Hepatocyte (in vitro differentiated cells): ENCODE data around the gene CREG2. TPM values are rescaled to one million over a fixed set of nuclear protein-coding genes. Genes with fewer than 3 reads are reported as not detected.

Experiments used
- DNase-seq: peaks from one replicate; pipeline ENCODE4 v3.0.0-alpha.2; 2016; ENCODE audit warnings: low spot score
- H2AFZ ChIP-seq: fragments of 200-600 bp; sonication (generic); 2 replicates; pipeline ENCODE4 v1.6.0; 2016; ENCODE audit warnings: antibody characterized with exemption, mild to moderate bottlenecking
- H3K27ac ChIP-seq: fragments of 200-600 bp; sonication (generic); 2 replicates; pipeline ENCODE4 v1.5.1; 2016; ENCODE audit warnings: mild to moderate bottlenecking
- H3K27me3 ChIP-seq: fragments of 200-600 bp; sonication (generic); 2 replicates; pipeline ENCODE4 v1.6.1; 2016
- H3K36me3 ChIP-seq: fragments of 200-600 bp; sonication (generic); replicated peaks from 2 replicates; pipeline ENCODE4 v1.5.1; 2016; ENCODE audit warnings: low read depth; ENCODE audit not compliant: insufficient read depth
- H3K4me1 ChIP-seq: fragments of 200-600 bp; sonication (generic); 2 replicates; pipeline ENCODE4 v1.5.1; 2016; ENCODE audit warnings: mild to moderate bottlenecking, moderate library complexity; ENCODE audit not compliant: insufficient read depth
- H3K4me2 ChIP-seq: fragments of 200-600 bp; sonication (generic); 2 replicates; pipeline ENCODE4 v1.6.0; 2016
- H3K4me3 ChIP-seq: fragments of 200-600 bp; sonication (generic); 2 replicates; pipeline ENCODE4 v1.5.1; 2016; ENCODE audit warnings: mild to moderate bottlenecking
- H3K79me2 ChIP-seq: fragments of 200-600 bp; sonication (generic); 2 replicates; pipeline ENCODE4 v1.6.0; 2017; ENCODE audit warnings: mild to moderate bottlenecking
- H3K9me2 ChIP-seq: fragments of 200-600 bp; sonication (generic); replicated peaks from 2 replicates; pipeline ENCODE4 v1.6.0; 2017; ENCODE audit warnings: mild to moderate bottlenecking; ENCODE audit not compliant: insufficient read depth
- H3K9me3 ChIP-seq: fragments of 200-600 bp; sonication (generic); 2 replicates; pipeline ENCODE4 v1.5.1; 2016; ENCODE audit warnings: low read depth, mild to moderate bottlenecking
- H4K20me1 ChIP-seq: fragments of 200-600 bp; sonication (generic); 2 replicates; pipeline ENCODE4 v1.6.0; 2016; ENCODE audit warnings: mild to moderate bottlenecking; ENCODE audit not compliant: insufficient read depth, poor library complexity, severe bottlenecking
- EZH2 ChIP-seq: fragments of 200-600 bp; sonication (generic); IDR thresholded peaks from 2 replicates; pipeline ENCODE4 v1.6.1; 2016; ENCODE audit warnings: antibody characterized with exemption, mild to moderate bottlenecking, borderline replicate concordance
- EZH2phosphoT487 ChIP-seq: fragments of 200-600 bp; sonication (generic); IDR thresholded peaks from one replicate; pipeline ENCODE4 v1.6.1; 2018; ENCODE audit warnings: antibody characterized with exemption, mild to moderate bottlenecking, low read depth, moderate library complexity; ENCODE audit not compliant: unreplicated experiment, severe bottlenecking
- WGBS: methylation state at CpG from one replicate; pipeline ENCODE4 v1.1.6; 2016; ENCODE audit warnings: low lambda C conversion rate; ENCODE audit errors: missing lambda C conversion rate; 5-methylcytosine and 5-hydroxymethylcytosine counted together
- polyA plus RNA-seq: library from polyadenylated mRNA; unstranded; fragments of >200 nt; fragmentation: Nextera tagmentation; extraction: Ambion mirVana; gene quantifications from 2 replicates; pipeline ENCODE4 v1.2.1, GENCODE V29; 2016
- total RNA-seq: library from RNA; depleted of rRNA; stranded (reverse); fragments of >200 nt; gene quantifications from 2 replicates; pipeline ENCODE4 v1.2.3, GENCODE V29; 2014
- TF ChIP-seq, protein P1 (sequence below): fragments of 200-600 bp; sonication (generic); IDR thresholded peaks from 2 replicates; pipeline ENCODE4 v1.5.1; 2016; ENCODE audit warnings: antibody characterized with exemption, mild to moderate bottlenecking; ENCODE audit not compliant: poor library complexity

Gene CREG2
- total and polyA plus RNA-seq, 2 experiments from 2014 or later = 2.2 to 4.8 TPM

- TF ChIP-seq, protein P1, sequence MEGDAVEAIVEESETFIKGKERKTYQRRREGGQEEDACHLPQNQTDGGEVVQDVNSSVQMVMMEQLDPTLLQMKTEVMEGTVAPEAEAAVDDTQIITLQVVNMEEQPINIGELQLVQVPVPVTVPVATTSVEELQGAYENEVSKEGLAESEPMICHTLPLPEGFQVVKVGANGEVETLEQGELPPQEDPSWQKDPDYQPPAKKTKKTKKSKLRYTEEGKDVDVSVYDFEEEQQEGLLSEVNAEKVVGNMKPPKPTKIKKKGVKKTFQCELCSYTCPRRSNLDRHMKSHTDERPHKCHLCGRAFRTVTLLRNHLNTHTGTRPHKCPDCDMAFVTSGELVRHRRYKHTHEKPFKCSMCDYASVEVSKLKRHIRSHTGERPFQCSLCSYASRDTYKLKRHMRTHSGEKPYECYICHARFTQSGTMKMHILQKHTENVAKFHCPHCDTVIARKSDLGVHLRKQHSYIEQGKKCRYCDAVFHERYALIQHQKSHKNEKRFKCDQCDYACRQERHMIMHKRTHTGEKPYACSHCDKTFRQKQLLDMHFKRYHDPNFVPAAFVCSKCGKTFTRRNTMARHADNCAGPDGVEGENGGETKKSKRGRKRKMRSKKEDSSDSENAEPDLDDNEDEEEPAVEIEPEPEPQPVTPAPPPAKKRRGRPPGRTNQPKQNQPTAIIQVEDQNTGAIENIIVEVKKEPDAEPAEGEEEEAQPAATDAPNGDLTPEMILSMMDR = no peak
- TF ChIP-seq EZH2 (no peak), EZH2phosphoT487 (no peak)
- Histone ChIP-seq H2AFZ (no peak overlapping the region), H3K27me3 (no peaks in the 10 kb centered on the region), H3K27ac (no peak overlapping the region), H3K9me3 (no peaks in the 10 kb centered on the region), H3K36me3 (no peaks in the 10 kb centered on the region), H3K79me2 (no peaks in the 10 kb centered on the region), H3K4me3 (no peak overlapping the region), H3K4me2 (no peak overlapping the region), H4K20me1 (no peaks in the 10 kb centered on the region), H3K4me1 (no peaks in the 10 kb centered on the region), H3K9me2 (no peaks in the 10 kb centered on the region)
- 91% methylated on average over 20 of the region's 20 CpGs for WGBS
- DNase-seq = no peak
These were observed 45.3 kb upstream of the CREG2 start for GRCh38 chr2:101432411-101433181.

DNA sequence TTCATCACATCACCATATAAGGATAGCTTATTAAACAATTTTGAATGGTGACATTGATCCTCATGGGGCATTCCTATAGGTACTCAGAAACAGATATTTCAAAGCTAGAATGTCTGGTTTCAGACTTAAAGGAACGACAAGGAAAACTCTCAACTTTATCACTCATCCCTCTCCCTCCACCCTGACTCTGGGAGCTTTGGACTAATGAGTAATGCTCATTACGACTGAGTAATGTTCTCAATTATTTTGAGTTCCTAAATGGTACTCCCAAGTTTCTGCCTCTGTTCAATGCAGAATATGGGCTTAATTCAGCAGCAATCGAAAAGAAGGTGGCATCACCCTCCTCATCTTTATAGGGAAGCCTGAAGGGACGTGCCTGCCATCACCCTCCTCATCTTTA is 44.2 kb upstream of the CREG2 start:
- Histone ChIP-seq H3K36me3 (no peaks in the 10 kb centered on the region), H3K4me1 (no peaks in the 10 kb centered on the region), H3K27ac (no peak overlapping the region), H4K20me1 (no peaks in the 10 kb centered on the region), H2AFZ (no peak overlapping the region), H3K79me2 (no peaks in the 10 kb centered on the region), H3K4me2 (no peak overlapping the region), H3K9me3 (no peaks in the 10 kb centered on the region), H3K9me2 (no peaks in the 10 kb centered on the region), H3K27me3 (no peaks in the 10 kb centered on the region), H3K4me3 (no peak overlapping the region)
- no peak for TF ChIP-seq EZH2
- TF ChIP-seq EZH2phosphoT487 = no peak
- TF ChIP-seq, protein P1 = no peak
- 87% methylated on average over 4 of the region's 4 CpGs for WGBS
- no peak for DNase-seq

- DNase-seq = no peak
- 98% methylated on average over 2 of the region's 2 CpGs for WGBS
- H3K4me1 ChIP-seq = no peaks in the 10 kb centered on the region
- no peak overlapping the region for H3K4me3 ChIP-seq
- H3K4me2 ChIP-seq = no peak overlapping the region
- H3K79me2 ChIP-seq = no peaks in the 10 kb centered on the region
- no peaks in the 10 kb centered on the region for H4K20me1 ChIP-seq
- no peaks in the 10 kb centered on the region for H3K27me3 ChIP-seq
- no peaks in the 10 kb centered on the region for H3K9me3 ChIP-seq
- no peaks in the 10 kb centered on the region for H3K9me2 ChIP-seq
- no peak overlapping the region for H2AFZ ChIP-seq
- no peak for TF ChIP-seq EZH2phosphoT487
- TF ChIP-seq, protein P1 = no peak
- TF ChIP-seq EZH2 = no peak
- no peaks in the 10 kb centered on the region for H3K36me3 ChIP-seq
- H3K27ac ChIP-seq = no peak overlapping the region
These were observed 42.9 kb upstream of the CREG2 start for GRCh38 chr2:101430156-101430555.
